GM19239 (cell line): ENCODE measurements around the gene MINDY1.
A peak's percentile ranks its signal among the peaks of the same experiment; 100 is the strongest.

Experiments used
- DNase-seq: peaks from one replicate; pipeline ENCODE4 v3.0.0; 2011; ENCODE audit warnings: low spot score; ENCODE audit not compliant: insufficient read length
- FAIRE-seq: peaks from 2 replicates; lab custom pipeline; 2011; peaks lifted over from hg19 to GRCh38; lab: Jason Lieb, UNC

Gene MINDY1

GRCh38 chr1:151012684-151013471, 6.2 kb upstream of the MINDY1 start:
- FAIRE-seq: no peak
- DNase-seq: no peak

- DNase-seq (no peak), FAIRE-seq (no peak)
Observed at GRCh38 chr1:151011154-151011850, 4.6 kb upstream of the MINDY1 start.

- FAIRE-seq (no peak), DNase-seq (no peak)
Observed at GRCh38 chr1:151010346-151010726, 3.6 kb upstream of the MINDY1 start.

GRCh38 chr1:151009674-151010345, 3.1 kb upstream of the MINDY1 start:
- DNase-seq: no peak
- FAIRE-seq: no peak

GRCh38 chr1:151009206-151009587, 2.5 kb upstream of the MINDY1 start:
- FAIRE-seq: no peak
- DNase-seq: no peak

- peak; percentile 90 for DNase-seq
- peak; percentile 94 for FAIRE-seq
Observed at GRCh38 chr1:151008244-151009205, 1.8 kb upstream of the MINDY1 start, which contains the start of gene PRUNE1. Gene PRUNE1, plus strand, starts transcription at chr1:151008449. Its CDS starts 184 bp downstream, at chr1:151008633.

GRCh38 chr1:151007853-151008243, 1.1 kb upstream of the MINDY1 start:
- no peak for FAIRE-seq

GRCh38 chr1:151005729-151006319, 878 bp downstream of the MINDY1 start:
- DNase-seq (no peak), FAIRE-seq (peak; percentile 45)

More at GRCh38 chr1:151007853-151008243, 1.1 kb upstream of the MINDY1 start:
- no peak for DNase-seq

- DNase-seq (no peak), FAIRE-seq (no peak)
Observed at GRCh38 chr1:151003180-151003579, 3.5 kb downstream of the MINDY1 start.

- DNase-seq: no peak
Observed at GRCh38 chr1:151002611-151003010, 4.1 kb downstream of the MINDY1 start.

GRCh38 chr1:151002051-151002450, 4.7 kb downstream of the MINDY1 start:
- no peak for FAIRE-seq

More at GRCh38 chr1:151002611-151003010, 4.1 kb downstream of the MINDY1 start:
- no peak for FAIRE-seq

GRCh38 chr1:151001602-151002001, 5.1 kb downstream of the MINDY1 start:
- DNase-seq: no peak
- FAIRE-seq: no peak

More at GRCh38 chr1:151002051-151002450, 4.7 kb downstream of the MINDY1 start:
- no peak for DNase-seq

- no peak for FAIRE-seq
- no peak for DNase-seq
Observed at GRCh38 chr1:151000408-151000807, 6.3 kb downstream of the MINDY1 start.

- FAIRE-seq (no peak), DNase-seq (no peak)
Observed at GRCh38 chr1:150999926-151000325, 6.8 kb downstream of the MINDY1 start.

- FAIRE-seq: no peak
Observed at GRCh38 chr1:150999051-150999674, 7.5 kb downstream of the MINDY1 start.

GRCh38 chr1:150997949-150998348, 8.8 kb downstream of the MINDY1 start:
- no peak for DNase-seq
- FAIRE-seq: no peak

More at GRCh38 chr1:150999051-150999674, 7.5 kb downstream of the MINDY1 start:
- DNase-seq: no peak

- FAIRE-seq: no peak
- DNase-seq: no peak
Observed at GRCh38 chr1:150997126-150997872, 9.4 kb downstream of the MINDY1 start.

GRCh38 chr1:150995896-150996295, 10.8 kb downstream of the MINDY1 start:
- peak; percentile 58 for FAIRE-seq

More at GRCh38 chr1:150995896-150996295, 10.8 kb downstream of the MINDY1 start:
- peak; percentile 38 for DNase-seq
